HL-60 (cell line): ENCODE data around the gene SYT9.

Experiments
- DNase-seq, 2 experiments: peaks; one replicate each; pipeline ENCODE4 v3.0.0-alpha.2; 2010 to 2020; ENCODE audit warnings: low read depth in 1 of 2, low spot score in 1 of 2
- H3K27ac ChIP-seq: fragments of 250-450 bp; sonication (Bioruptor Pico); replicated peaks from 2 replicates; pipeline ENCODE4 v1.5.1; 2020; ENCODE audit warnings: mild to moderate bottlenecking, moderate library complexity
- H3K27me3 ChIP-seq: fragments of 250-450 bp; sonication (Bioruptor Pico); 2 replicates; pipeline ENCODE4 v1.5.1; 2021; ENCODE audit warnings: mild to moderate bottlenecking, moderate library complexity; ENCODE audit not compliant: insufficient read depth, poor library complexity, severe bottlenecking
- H3K4me3 ChIP-seq: replicated peaks from 2 replicates; pipeline ENCODE4 v1.5.1; 2011; ENCODE audit warnings: mild to moderate bottlenecking, control low read depth, low read length; ENCODE audit not compliant: insufficient read depth
- CTCF ChIP-seq: IDR thresholded peaks from one replicate; pipeline ENCODE4 v1.5.1; 2011; ENCODE audit warnings: low read length, control low read depth, inconsistent platforms; ENCODE audit not compliant: insufficient read depth
- GABPA ChIP-seq: IDR thresholded peaks from 2 replicates; pipeline ENCODE4 v1.6.1; 2012; ENCODE audit warnings: low read depth
- POLR2AphosphoS5 ChIP-seq: IDR thresholded peaks from 2 replicates; pipeline ENCODE4 v1.6.1; 2012; ENCODE audit warnings: low read depth
- SPI1 ChIP-seq: IDR thresholded peaks from 2 replicates; pipeline ENCODE4 v1.6.1; 2012; ENCODE audit warnings: low read depth, mild to moderate bottlenecking, borderline replicate concordance
- TF ChIP-seq, protein P1 (sequence below): IDR thresholded peaks from 2 replicates; pipeline ENCODE4 v1.6.1; 2012; ENCODE audit warnings: low read depth; ENCODE audit not compliant: insufficient replicate concordance

Gene SYT9

GRCh38 chr11:7512525-7513233, 261.0 kb downstream of the SYT9 start:
- peak in 1 of 2 experiments; percentile 77 for DNase-seq
- TF ChIP-seq SPI1 (peak; percentile 97), GABPA (no peak), CTCF (no peak), POLR2AphosphoS5 (peak; percentile 62)
- TF ChIP-seq, protein P1, sequence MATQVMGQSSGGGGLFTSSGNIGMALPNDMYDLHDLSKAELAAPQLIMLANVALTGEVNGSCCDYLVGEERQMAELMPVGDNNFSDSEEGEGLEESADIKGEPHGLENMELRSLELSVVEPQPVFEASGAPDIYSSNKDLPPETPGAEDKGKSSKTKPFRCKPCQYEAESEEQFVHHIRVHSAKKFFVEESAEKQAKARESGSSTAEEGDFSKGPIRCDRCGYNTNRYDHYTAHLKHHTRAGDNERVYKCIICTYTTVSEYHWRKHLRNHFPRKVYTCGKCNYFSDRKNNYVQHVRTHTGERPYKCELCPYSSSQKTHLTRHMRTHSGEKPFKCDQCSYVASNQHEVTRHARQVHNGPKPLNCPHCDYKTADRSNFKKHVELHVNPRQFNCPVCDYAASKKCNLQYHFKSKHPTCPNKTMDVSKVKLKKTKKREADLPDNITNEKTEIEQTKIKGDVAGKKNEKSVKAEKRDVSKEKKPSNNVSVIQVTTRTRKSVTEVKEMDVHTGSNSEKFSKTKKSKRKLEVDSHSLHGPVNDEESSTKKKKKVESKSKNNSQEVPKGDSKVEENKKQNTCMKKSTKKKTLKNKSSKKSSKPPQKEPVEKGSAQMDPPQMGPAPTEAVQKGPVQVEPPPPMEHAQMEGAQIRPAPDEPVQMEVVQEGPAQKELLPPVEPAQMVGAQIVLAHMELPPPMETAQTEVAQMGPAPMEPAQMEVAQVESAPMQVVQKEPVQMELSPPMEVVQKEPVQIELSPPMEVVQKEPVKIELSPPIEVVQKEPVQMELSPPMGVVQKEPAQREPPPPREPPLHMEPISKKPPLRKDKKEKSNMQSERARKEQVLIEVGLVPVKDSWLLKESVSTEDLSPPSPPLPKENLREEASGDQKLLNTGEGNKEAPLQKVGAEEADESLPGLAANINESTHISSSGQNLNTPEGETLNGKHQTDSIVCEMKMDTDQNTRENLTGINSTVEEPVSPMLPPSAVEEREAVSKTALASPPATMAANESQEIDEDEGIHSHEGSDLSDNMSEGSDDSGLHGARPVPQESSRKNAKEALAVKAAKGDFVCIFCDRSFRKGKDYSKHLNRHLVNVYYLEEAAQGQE = peak; percentile 30

DNA sequence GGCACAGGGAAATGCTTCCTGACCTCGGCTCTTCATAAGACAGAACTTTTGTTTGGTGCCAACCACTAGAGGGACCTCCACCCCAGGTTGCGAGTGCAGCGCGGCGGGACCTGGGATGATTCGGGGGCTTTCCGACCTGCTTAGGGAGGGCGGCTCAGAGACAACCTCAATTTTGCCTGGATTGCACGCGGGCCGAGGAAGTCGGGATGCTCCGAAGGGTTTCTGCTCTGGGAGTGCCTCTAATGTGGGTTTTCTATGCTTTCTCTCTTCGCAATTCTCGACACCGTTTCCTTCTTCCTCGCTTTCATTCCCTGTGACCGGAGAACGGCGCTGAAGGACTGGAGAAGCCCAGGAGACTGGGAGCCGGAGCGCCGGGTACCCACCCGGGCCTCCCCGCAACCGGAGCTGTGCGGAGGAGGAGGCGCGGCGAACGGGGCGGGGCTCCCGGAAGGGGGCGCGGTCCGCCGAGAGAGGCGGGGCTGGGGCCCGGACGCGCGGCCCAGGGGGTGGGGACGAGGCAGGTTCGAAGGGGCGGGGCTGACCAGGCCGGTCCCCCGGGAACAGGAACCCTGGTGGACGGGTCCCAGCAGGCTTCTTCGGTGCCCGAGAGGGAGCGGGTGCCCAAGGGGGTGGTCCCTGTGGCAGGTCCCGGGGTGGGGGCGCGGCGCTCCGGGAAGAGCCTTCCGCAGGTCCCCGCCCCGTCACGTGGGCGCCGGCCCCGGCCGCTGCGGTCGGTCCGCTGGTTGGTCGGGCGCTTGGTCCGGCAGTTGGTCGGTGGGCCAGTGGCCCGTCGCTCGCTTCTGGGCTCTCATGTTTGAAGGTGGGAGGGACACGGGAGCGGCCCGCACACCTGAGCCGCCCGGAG, 261.8 kb downstream of the SYT9 start, which contains the start of gene PPFIBP2:
TSS of gene PPFIBP2 (plus strand) at position 766 of the 865 bp plus-strand sequence. CDS start 35,477 bp downstream, outside the sequence.
- Histone ChIP-seq H3K27ac (peak within 1 kb of the TSS; percentile 68), H3K27me3 (no peaks in the 10 kb centered on the region), H3K4me3 (peak within 1 kb of the TSS; percentile 78)
- peak in 1 of 2 experiments; percentile 63 for DNase-seq
- TF ChIP-seq POLR2AphosphoS5 (no peak), CTCF (peak; percentile 44)

More at GRCh38 chr11:7512525-7513233, 261.0 kb downstream of the SYT9 start:
- peak overlapping the region; percentile 78 for H3K4me3 ChIP-seq
- no peaks in the 10 kb centered on the region for H3K27me3 ChIP-seq
- peak overlapping the region; percentile 68 for H3K27ac ChIP-seq

DNA sequence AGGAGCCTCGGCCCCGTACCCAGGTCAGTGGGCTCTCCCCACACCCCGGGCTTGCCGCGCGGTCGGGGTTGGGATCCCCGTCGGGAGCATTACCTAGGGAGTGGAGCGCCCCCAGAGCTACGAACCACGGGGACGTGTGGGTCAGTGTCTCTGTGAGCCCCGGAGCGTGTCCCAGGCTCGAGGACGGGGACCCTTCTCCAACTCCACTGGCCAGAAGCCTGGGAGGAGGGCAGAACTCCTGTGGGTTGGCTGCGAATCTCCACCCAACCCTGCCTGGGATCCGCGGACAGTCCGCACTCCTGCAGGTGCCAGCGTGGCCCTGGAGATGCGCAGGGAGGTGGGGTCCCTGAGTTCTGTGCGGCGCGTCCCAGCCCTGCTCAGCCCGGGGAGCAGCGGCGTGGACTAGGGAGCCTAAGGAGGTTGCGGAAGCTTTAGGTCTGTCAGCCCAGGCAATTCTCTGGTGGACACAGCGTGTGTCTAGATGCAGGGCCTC, 262.4 kb downstream of the SYT9 start:
- Histone ChIP-seq H3K4me3 (peak overlapping the region; percentile 78), H3K27me3 (no peaks in the 10 kb centered on the region), H3K27ac (peak overlapping the region; percentile 68)
- TF ChIP-seq POLR2AphosphoS5 = no peak
- no peak for DNase-seq

DNA sequence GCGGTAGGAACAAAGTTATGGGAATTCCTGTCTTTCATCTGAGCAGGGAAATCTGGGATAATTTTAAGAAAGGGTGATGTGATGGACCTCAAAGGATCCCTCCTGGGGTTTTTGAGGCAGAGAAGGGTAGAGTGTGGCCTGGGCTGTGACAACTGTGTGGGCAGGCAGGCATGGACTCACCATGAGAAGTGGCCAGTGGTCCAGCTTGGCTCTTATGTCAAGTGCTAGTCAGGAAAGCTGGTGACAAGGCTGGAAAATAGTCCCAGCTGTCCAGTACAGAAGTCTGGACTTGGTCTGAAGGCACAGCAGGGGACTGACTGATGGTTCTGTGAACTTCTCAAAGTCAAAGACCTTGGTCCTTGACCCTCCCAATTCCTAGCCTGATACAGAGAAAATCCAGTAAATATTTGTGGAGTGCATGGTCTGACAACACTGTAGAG, 263.8 kb downstream of the SYT9 start:
- no peak for DNase-seq

More for the DNA sequence above, 263.8 kb downstream of the SYT9 start:
- Histone ChIP-seq H3K4me3 (no peak overlapping the region), H3K27me3 (no peaks in the 10 kb centered on the region), H3K27ac (no peak overlapping the region)
- TF ChIP-seq SPI1 = no peak
- TF ChIP-seq CTCF = no peak
- no peak for TF ChIP-seq GABPA
- TF ChIP-seq, protein P1 = no peak
- no peak for TF ChIP-seq POLR2AphosphoS5
